Type B pancreatic cell (in vitro differentiated cells): ENCODE measurements around the gene KCNIP2. TPM values are rescaled to one million over a fixed set of nuclear protein-coding genes. Genes with fewer than 3 reads are reported as not detected.

Source experiments
- DNase-seq: peaks from one replicate; pipeline ENCODE4 v3.0.0; 2021; ENCODE audit warnings: mixed read lengths; ENCODE audit not compliant: unreplicated experiment; ENCODE audit errors: extremely low spot score
- H3K27ac Mint-ChIP-seq: 2 replicates; pipeline ENCODE4 v1.8.0; 2021; ENCODE audit warnings: mild to moderate bottlenecking, mixed read lengths
- H3K27me3 Mint-ChIP-seq: 2 replicates; pipeline ENCODE4 v1.8.0; 2021; ENCODE audit warnings: mixed read lengths
- H3K36me3 Mint-ChIP-seq: 2 replicates; pipeline ENCODE4 v1.8.0; 2021; ENCODE audit warnings: mixed read lengths
- H3K4me1 Mint-ChIP-seq: one replicate; pipeline ENCODE4 v1.8.0; 2021; ENCODE audit warnings: mixed read lengths; ENCODE audit not compliant: unreplicated experiment
- H3K4me3 Mint-ChIP-seq: 2 replicates; pipeline ENCODE4 v1.8.0; 2021; ENCODE audit warnings: mild to moderate bottlenecking, mixed read lengths
- H3K9me3 Mint-ChIP-seq: 2 replicates; pipeline ENCODE4 v1.8.0; 2021; ENCODE audit warnings: mixed read lengths
- total RNA-seq: library from RNA; stranded (reverse); gene quantifications from 2 replicates; pipeline ENCODE4 v1.2.1, GENCODE V29; 2021; ENCODE audit warnings: low replicate concordance
- TF ChIP-seq, protein P1 (sequence below): fragments of 200-600 bp; sonication (generic); conservative IDR thresholded peaks from 2 replicates; pipeline ENCODE4 v1.5.0; 2021; ENCODE audit warnings: antibody characterized with exemption, mild to moderate bottlenecking

KCNIP2 gene
- total RNA-seq, 1 donor from 2014 or later: 4.9 TPM

DNA sequence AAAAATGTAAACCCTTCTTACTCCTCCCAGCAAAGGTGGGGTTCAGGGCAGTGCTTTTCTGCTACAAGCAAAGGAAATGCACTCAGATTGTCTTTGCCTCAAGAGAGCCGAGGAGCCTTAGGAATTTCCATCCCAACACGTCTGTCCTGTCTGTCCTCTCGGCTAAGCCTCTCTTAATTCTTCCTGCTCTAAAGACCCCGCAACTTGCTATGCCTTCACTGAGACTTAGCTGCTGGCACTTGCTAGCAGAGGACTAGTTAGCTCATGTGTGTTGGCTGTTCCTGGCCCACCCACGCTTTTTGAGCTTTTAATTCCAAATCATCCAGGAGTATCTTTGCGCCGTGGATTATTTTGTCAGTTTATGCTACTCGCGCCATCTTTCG is 59.9 kb downstream of the KCNIP2 start:
- no peak for DNase-seq
- Mint-ChIP-seq H3K36me3 (peaks cover 25% of the 10 kb centered on the region), H3K4me3 (peak overlapping the region; percentile 99), H3K27ac (peak overlapping the region; percentile 93), H3K9me3 (no peaks in the 10 kb centered on the region), H3K4me1 (peaks cover 36% of the 10 kb centered on the region), H3K27me3 (peaks cover 18% of the 10 kb centered on the region)
- TF ChIP-seq, protein P1, sequence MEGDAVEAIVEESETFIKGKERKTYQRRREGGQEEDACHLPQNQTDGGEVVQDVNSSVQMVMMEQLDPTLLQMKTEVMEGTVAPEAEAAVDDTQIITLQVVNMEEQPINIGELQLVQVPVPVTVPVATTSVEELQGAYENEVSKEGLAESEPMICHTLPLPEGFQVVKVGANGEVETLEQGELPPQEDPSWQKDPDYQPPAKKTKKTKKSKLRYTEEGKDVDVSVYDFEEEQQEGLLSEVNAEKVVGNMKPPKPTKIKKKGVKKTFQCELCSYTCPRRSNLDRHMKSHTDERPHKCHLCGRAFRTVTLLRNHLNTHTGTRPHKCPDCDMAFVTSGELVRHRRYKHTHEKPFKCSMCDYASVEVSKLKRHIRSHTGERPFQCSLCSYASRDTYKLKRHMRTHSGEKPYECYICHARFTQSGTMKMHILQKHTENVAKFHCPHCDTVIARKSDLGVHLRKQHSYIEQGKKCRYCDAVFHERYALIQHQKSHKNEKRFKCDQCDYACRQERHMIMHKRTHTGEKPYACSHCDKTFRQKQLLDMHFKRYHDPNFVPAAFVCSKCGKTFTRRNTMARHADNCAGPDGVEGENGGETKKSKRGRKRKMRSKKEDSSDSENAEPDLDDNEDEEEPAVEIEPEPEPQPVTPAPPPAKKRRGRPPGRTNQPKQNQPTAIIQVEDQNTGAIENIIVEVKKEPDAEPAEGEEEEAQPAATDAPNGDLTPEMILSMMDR: no peak

DNA sequence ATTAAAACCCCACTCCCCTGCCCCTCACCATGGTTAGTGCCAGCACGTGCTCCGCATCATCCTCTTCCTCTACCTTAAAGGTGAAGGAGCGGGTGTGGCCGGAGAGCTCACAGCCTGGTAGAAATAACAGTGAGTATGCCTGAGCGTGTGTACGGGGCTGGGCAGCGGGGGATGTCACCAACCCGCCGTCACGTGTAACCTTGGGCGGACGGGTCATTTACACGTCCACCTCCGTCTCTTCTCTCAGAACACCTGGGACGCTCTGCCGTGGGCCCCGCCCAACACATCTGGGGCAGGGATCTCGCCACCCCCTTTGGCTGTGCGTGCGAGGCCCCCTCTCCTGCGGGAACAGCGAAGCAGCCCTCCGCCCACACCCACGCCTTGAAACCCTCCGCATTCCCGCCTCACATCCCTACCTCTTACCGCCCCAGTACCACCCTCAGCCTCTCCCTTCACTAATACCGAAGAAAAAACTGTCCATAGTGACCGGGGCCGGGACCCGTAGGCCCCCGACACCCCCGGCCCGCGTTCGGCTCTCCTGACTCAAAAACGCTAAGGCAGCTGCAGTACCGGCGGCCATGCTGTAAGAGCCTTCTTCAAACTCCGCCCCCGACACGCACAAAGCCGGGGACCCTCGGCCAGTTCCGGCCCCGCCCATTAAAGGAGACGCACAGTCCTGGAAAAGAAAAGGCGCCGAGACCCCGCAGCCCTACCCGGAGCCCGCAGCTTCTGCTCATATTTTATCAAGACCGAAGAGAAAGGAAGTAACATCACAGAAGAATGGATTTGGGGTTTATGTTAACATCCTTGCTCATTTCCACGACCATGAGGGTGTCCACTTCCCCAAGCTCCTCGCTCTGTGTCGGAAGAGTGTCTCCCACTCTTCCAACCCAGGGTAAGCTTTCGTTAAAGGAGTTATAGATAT is 60.5 kb downstream of the KCNIP2 start, which contains the start of gene NPM3:
NPM3 (minus strand) TSS at position 636 of the 925 bp plus-strand sequence; CDS start at position 580, 56 bp downstream.
- H3K9me3 Mint-ChIP-seq: no peaks in the 10 kb centered on the region
- H3K4me3 Mint-ChIP-seq: peak within 1 kb of the TSS; percentile 99
- peaks cover 25% of the 10 kb centered on the region for H3K27me3 Mint-ChIP-seq
- H3K27ac Mint-ChIP-seq: peak within 1 kb of the TSS; percentile 93
- peaks cover 26% of the 10 kb centered on the region for H3K36me3 Mint-ChIP-seq
- TF ChIP-seq, protein P1: no peak
- peaks cover 38% of the 10 kb centered on the region for H3K4me1 Mint-ChIP-seq
- no peak for DNase-seq

DNA sequence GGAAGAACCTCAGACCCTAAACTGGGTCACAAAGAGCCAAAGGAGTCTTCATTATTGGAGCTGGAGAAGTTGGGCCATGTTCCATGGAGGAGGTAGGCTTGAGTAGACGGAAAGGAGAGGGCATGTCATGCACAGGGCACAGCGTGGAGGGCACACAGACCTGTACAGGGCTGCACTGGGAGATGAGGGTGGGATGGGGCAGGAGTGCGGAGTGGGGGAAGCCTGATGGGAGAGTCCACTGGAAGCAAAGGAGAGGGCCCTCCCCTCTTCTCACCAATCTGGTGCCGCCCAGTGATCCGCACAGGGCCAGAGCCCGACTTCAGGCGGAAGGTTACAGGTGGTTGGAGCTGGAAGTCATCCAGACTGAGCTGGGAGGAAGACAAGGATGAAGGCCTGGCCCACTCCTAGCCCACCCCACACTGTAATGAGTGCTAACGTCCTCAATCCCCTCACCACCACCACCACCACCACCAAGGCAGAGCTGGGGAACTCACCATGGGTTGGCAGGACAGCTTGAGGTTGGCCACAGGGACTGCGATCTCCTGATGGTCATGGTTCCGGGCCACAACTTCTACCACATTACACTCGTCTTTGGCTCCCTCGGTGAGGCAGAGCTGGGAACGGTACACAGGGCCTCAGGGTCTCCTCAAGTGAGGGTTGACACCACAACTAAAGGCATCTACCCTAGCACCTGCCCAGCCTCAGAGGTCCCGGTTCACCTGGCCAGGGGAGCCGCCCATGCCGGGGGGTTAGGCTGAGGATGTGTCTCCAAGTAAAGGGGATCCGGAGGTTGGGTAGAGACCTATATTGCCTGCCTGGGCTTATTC is 61.4 kb downstream of the KCNIP2 start:
- no peak for DNase-seq
- H3K27ac Mint-ChIP-seq: peak overlapping the region; percentile 93

DNA sequence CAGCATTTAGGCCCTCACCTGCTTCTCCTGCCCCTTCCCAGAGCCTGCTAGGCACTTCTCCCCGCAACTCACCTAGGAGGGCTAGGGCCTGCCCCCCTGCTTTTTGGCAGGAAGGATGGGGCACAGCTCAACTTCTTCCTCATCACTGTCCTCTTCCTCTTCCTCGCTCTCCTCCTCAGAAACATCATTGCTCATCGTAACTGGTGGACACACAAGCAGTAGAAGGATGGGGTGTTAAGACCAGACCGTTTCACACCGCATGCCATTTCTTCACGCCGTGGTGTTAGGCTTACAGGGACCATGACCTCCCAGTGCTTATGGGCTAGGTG is 62.0 kb downstream of the KCNIP2 start:
- TF ChIP-seq, protein P1: no peak
- H3K4me3 Mint-ChIP-seq: peak overlapping the region; percentile 99
- peaks cover 22% of the 10 kb centered on the region for H3K36me3 Mint-ChIP-seq
- DNase-seq: no peak
- H3K27me3 Mint-ChIP-seq: peaks cover 39% of the 10 kb centered on the region
- H3K9me3 Mint-ChIP-seq: no peaks in the 10 kb centered on the region
- H3K27ac Mint-ChIP-seq: no peak overlapping the region
- H3K4me1 Mint-ChIP-seq: peaks cover 46% of the 10 kb centered on the region

More for the DNA sequence above, 61.4 kb downstream of the KCNIP2 start:
- Mint-ChIP-seq H3K9me3 (no peaks in the 10 kb centered on the region), H3K27me3 (peaks cover 33% of the 10 kb centered on the region), H3K4me3 (peak overlapping the region; percentile 99), H3K4me1 (peaks cover 46% of the 10 kb centered on the region), H3K36me3 (peaks cover 24% of the 10 kb centered on the region)
- TF ChIP-seq, protein P1: no peak

DNA sequence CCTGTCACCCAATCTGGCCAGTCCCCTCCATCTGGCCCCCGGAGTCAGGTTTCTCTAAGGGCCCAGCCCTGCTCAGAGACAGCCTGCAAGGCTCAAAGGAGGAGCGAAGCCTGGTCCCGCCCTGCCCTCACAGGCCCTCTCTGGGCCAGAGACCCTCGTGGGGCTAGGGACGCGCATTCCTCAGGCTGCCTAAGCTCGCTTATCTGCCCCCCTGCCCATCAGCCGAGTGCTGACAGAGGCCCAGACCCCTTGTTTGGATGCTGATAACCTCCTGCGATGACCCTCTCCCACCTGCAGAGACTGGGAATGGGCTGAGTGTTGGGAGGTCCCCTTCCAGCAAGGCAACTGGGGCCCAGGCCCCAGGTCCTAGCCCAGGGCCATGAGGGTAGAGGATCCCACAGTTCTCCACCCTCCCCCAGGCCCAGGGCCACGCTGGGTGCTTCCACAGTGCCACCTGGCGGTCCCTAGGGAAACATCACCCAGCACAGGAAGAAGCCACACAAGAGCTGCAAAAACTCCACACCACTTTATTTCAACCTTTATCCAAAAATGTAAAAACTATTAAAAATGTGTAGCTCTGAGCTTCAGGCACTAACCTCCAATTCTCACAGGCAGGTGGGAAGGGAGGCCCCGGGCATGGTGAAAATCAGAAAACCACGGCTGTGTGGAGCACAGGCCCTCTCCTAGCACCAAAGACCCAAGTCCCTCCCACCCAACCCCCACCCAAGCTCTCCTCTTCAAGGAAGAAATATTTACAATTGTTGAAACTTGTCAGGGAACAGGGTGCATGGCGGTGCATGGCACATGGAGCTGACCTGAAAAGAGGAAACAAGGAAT is 62.6 kb downstream of the KCNIP2 start:
- Mint-ChIP-seq H3K27ac (no peak overlapping the region), H3K36me3 (peaks cover 21% of the 10 kb centered on the region), H3K4me3 (peak overlapping the region; percentile 99), H3K27me3 (peaks cover 40% of the 10 kb centered on the region), H3K9me3 (no peaks in the 10 kb centered on the region), H3K4me1 (peaks cover 46% of the 10 kb centered on the region)
- DNase-seq: no peak
- TF ChIP-seq, protein P1: peak; percentile 96
